HG02870 (cell line): ENCODE measurements around the gene SLC17A2.
"Not testable (repeated sequence)": the region's sequence is repeated elsewhere in the genome, so short reads cannot be mapped to it uniquely, and the experiment has no call there.

Experiments
- ATAC-seq: cut with Tn5 transposase; IDR thresholded peaks from one replicate; pipeline ENCODE4 v1.9.1; 2021; ENCODE audit warnings: mild to moderate bottlenecking, moderate library complexity; ENCODE audit not compliant: unreplicated experiment

The SLC17A2 gene

GRCh38 chr6:25952535-25952934 is 22.0 kb upstream of the SLC17A2 start:
- ATAC-seq = no peak

- ATAC-seq = no peak
Observed at GRCh38 chr6:25951296-25952032, 21.0 kb upstream of the SLC17A2 start.

- no peak for ATAC-seq
Observed at GRCh38 chr6:25950297-25950696, 19.8 kb upstream of the SLC17A2 start.

- no peak for ATAC-seq
Observed at GRCh38 chr6:25949695-25950094, 19.2 kb upstream of the SLC17A2 start.

GRCh38 chr6:25947492-25947891 is 17.0 kb upstream of the SLC17A2 start:
- ATAC-seq = not testable (repeated sequence)

GRCh38 chr6:25946631-25947030 is 16.1 kb upstream of the SLC17A2 start:
- ATAC-seq = no peak

DNA sequence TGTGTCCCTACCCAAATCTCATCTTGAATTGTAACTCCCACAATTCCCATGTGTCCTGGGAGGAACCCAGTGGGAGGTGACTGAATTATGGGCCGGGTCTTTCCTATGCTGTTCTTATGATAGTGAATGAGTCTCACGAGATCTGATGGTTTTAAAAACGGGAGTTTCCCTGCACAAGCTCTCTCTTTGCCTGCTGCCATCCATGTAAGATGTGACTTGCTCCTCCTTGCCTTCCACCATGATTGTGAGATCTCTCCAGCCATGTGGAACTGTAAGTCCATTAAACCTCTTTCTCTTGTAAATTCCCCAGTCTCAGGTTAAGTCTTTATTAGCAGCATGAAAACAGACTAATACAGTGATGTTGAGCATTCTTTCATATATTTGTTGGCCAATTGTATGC is 15.2 kb upstream of the SLC17A2 start:
- not testable (repeated sequence) for ATAC-seq

DNA sequence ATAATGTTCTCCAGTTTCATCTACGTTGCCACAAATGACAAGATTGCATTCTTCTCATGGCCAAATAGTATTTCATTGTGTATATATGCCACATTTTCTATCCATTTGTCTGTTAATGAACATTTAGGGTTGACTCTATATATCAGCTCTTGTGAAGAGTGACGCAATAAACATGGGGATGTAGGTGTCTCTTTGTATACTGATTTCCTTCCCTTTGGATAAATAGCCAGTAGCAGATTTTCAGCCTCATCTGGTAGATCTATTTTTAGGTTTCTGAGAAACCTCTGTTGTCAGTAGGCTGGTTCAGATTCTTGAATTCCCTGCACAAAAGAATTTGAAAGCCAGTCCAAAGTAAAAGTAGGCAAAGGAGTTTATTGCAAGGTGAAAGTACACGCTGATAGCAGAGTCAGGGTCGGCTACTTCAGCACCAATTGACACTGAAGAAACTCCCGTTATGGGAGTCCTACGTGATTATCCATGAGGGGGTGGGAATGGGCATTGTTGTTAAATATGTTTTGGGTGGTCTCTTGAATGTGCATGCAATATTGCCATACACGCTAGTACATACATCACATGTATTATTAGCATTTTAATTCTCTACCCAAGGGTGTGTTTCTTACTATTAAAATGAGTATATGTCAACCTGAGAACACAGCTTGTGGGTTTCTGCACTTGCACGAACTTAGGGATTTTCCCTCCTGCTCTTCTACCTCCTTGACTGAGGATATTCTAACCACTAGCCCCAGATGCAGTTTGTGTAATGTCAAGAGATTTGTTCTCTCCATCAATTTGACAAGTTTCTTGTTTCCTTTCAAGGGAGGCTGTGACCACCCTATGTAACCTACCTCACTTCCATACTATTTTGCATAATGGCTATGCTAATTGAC is 14.4 kb upstream of the SLC17A2 start:
- ATAC-seq = peak; percentile 96

DNA sequence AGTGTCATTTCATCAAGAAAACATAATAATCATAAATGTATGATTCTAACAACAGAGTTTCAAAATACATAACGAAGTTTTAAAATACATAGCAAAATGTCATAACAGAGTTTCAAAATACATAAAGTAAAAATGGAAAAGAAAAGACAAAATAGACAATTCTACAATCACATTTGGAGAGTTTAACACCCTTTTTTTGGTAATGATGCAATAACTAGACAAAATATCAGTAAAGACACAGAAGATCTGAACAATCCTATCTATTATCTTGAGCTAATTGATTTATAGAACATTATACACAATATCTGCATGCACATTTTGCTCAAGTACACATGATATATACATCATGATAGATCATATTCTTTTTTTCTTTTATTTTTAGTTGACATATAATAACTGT is 13.4 kb upstream of the SLC17A2 start:
- no peak for ATAC-seq

- no peak for ATAC-seq
Observed at GRCh38 chr6:25942561-25943147, 12.2 kb upstream of the SLC17A2 start.

DNA sequence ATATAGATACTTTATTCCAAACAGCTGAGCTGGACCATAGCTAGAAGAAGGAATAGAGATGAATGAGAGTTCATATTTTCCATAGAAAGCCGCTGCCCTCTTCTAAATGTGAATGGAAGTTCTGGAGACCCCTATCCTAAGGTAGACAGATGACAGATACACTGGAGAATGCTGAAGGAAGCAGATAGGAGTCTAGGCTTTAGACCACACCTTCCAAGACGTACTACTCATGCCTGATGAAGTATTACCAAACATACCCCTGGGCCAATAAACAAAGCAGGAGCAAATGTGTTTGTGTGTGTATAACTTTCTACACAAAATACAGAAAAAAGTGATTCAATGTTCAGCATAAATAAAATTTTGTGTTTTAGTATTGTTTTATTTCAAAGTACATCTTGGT is 9.1 kb upstream of the SLC17A2 start:
- ATAC-seq = no peak

DNA sequence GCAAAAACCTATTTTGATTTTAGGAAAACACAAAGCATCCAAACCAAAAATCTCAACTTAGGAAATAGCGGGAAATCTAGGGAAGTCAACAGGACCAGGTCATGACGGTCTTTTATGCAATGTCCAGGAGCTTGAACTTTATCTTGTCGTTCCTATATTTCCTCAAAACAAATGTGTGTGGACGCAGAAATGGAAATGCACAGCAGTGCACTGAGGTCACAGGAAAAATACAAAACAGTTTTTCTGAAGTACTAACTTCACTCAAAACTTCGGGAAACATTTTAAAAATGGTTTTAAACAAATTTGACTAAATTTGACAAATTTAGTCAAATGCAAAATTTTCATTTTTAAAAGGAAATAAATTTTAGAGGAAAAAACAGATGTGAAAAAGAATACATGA is 5.5 kb upstream of the SLC17A2 start:
- no peak for ATAC-seq

DNA sequence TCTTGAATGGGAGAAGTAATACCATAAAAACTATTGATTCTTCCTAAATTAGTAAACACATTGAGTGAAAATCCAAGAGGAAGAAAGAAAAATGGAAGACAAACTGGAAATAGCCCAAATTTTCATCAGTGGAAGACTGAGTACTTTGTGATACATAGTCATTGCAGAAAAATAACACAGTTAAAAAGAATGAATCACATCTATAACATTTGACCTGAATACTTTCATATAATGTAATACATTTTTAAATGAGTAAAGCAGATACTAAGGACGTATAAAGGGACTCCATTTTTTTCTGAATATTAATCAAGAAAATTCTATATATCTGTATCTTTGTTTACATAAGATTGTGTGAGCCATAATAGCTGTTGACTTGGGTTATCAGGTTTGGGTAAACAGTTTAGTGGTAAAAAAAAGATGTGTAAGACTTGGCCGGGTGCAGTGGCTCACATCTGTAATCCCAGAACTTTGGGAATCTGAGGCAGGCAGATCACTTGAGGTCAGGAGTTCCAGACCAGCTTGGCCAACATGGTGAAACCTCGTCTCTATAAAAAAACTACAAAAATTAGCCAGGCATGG is 4.3 kb upstream of the SLC17A2 start:
- no peak for ATAC-seq

- ATAC-seq = no peak
Observed at GRCh38 chr6:25934156-25934555, 3.7 kb upstream of the SLC17A2 start.

GRCh38 chr6:25931411-25931709 is 869 bp upstream of the SLC17A2 start:
- ATAC-seq = no peak

DNA sequence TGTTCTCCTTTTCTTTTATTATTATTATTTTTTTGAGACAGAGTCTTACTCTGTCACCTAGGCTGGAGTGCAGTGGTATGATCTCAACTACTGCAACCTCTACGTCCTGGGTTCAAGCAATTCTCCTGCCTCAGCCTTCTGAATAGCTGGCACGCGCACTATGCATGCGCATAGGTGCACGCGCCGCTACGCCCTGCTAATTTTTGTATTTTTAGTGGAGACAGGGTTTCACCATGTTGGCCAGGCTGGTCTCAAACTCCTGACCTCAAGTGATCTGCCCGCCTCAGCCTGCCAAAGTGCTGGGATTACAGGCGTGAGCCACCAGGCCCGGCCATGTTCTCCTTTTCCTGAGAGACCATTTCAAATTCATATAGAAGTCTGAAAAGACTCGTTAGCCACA is 706 bp downstream of the SLC17A2 start:
- not testable (repeated sequence) for ATAC-seq

GRCh38 chr6:25928562-25929324 is 1.7 kb downstream of the SLC17A2 start:
- ATAC-seq = no peak

GRCh38 chr6:25927756-25928216 is 2.7 kb downstream of the SLC17A2 start:
- no peak for ATAC-seq

DNA sequence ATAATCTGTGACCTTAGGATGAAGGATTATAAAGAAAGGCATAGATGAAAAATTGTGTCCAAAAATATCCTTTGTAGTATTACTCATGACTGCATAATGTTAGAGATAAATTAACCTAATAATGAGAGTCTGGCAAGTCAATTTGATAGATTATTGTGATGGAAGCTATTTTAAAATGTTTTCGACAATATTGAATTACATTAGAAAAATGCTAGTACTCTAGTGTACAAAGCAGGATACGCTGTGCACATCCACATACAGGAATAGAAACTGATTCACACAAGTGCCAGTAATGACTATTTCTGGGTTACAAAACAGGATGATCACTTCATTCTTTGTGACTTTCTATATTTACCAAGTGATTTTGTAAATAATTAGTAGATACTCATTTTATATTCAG is 3.3 kb downstream of the SLC17A2 start:
- no peak for ATAC-seq

DNA sequence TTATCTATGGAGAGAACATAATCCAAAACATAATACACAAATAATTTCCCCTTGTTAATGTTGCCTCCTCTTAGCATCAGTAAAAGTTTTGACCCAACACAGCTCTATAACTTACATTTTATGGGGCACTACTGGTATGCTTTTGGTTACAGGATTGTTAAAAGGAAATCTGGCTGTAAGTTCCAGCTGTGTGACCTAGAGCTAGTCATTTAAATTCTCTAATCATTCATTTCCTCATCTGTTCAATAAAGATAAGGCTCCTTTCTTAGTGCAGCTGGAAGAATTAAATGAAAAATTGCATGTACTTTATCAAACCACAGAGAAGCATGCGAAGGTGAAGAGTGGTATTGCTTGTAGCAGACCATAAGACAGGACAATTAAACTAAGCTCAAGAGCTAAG is 4.6 kb downstream of the SLC17A2 start:
- no peak for ATAC-seq

DNA sequence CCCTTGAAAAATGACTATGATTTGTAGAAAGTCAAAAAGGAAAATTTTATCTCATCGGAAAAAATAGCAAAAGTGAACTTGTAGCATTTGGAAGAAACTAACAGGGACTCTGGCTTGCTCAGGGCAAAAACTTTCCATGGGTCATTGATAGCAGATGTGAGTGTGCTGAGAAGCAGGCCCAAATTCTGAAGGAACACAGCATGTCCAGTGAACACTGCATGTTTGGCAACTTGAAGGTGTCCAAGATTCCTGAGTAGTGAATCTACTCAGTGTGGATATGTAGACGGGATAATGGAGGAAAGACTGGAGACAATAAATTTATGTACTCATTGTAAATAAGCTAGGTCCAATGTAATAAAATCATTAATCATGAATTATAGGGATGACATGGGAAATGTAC is 8.2 kb downstream of the SLC17A2 start:
- ATAC-seq = no peak
